ENCODE measurements around the gene TSPAN5. TPM values are rescaled to one million over a fixed set of nuclear protein-coding genes. Genes with fewer than 3 reads are reported as not detected.
A peak's percentile ranks its signal among the peaks of the same experiment; 100 is the strongest.

TSPAN5 gene
- total RNA-seq, 3 donors from 2014 or later (not counting 1 experiment from before 2014, with no cell fraction given) = 6.8 to 13.7 (median 11.4) TPM

GRCh38 chr4:98571161-98571786, 87.1 kb downstream of the TSPAN5 start:
- Mint-ChIP-seq H3K27me3 (ENCODE audit: low read depth in 2 of 2) (no peaks in the 10 kb centered on the region), H3K27ac (peak overlapping the region in 1 of 2 donors; percentile 66), H3K4me3 (no peak overlapping the region), H3K36me3 (no peaks in the 10 kb centered on the region), H3K9me3 (no peaks in the 10 kb centered on the region), H3K4me1 (peaks cover 7 to 39% of the 10 kb centered on the region in 2 donors)
- no peak for DNase-seq
- WGBS (ENCODE audit: insufficient coverage) = 42% methylated on average over 9 of the region's 11 CpGs
- H3K36me3 ChIP-seq (ENCODE audit: control insufficient read depth, insufficient read depth, low read length) = no peaks in the 10 kb centered on the region
- H3K9me3 ChIP-seq (ENCODE audit: control insufficient read depth, insufficient read depth, low read length) = no peaks in the 10 kb centered on the region
- H3K4me1 ChIP-seq (ENCODE audit: control insufficient read depth, insufficient read depth, low read length) = peaks cover 4% of the 10 kb centered on the region
- no peak overlapping the region for H3K27ac ChIP-seq (ENCODE audit: low read length)
- intact Hi-C loops (cut with micrococcal nuclease) = no loop called here
- H3K4me3 ChIP-seq (ENCODE audit: low read length) = no peak overlapping the region
- no peak for TF ChIP-seq CTCF (IDR thresholded peaks at IDR 0.05)
- H3K27me3 ChIP-seq (ENCODE audit: control insufficient read depth, insufficient read depth, low read length) = no peaks in the 10 kb centered on the region
- peak in 1 of 3 donors; percentile 21 for ATAC-seq

DNA sequence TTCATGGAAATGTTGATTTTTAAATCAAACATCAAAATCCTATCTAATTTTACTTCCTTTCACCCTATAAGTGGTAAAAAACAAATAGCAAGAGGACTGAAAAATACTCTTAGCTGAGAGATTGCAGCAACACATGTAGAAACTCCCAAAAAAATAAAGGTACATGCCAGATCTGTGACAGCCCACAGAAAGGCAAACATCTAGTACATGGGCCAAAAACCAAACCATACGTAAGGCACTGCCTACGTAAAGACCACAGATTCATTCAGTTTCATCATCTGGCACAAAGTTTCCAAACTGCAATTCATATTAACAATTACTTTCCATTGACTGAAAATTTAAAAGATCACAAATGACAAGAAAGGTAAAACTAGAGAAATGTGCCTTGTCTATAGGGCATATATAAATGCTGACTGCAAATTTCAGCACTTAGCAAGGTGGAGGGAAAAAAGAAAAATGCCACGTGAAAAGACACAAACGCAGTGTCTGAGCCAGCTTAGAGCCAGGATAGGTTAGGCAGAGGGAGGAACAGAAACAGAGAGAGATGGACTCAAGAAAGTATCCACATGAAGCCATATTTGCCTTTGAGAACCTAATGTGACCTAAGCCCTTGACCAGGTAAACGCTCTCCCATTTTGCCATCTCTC, 88.1 kb downstream of the TSPAN5 start:
- no peak for TF ChIP-seq CTCF (IDR thresholded peaks at IDR 0.05)
- Mint-ChIP-seq H3K27ac (peak overlapping the region in 1 of 2 donors; percentile 66), H3K27me3 (ENCODE audit: low read depth in 2 of 2) (no peaks in the 10 kb centered on the region), H3K4me3 (no peak overlapping the region), H3K4me1 (peaks cover 14 to 45% of the 10 kb centered on the region in 2 donors), H3K9me3 (no peaks in the 10 kb centered on the region), H3K36me3 (no peaks in the 10 kb centered on the region)
- ATAC-seq (no peak), DNase-seq (no peak)
- Histone ChIP-seq H3K27ac (ENCODE audit: low read length) (no peak overlapping the region), H3K27me3 (ENCODE audit: control insufficient read depth, insufficient read depth, low read length) (no peaks in the 10 kb centered on the region), H3K4me1 (ENCODE audit: control insufficient read depth, insufficient read depth, low read length) (peaks cover 4% of the 10 kb centered on the region), H3K4me3 (ENCODE audit: low read length) (no peak overlapping the region), H3K36me3 (ENCODE audit: control insufficient read depth, insufficient read depth, low read length) (no peaks in the 10 kb centered on the region), H3K9me3 (ENCODE audit: control insufficient read depth, insufficient read depth, low read length) (no peaks in the 10 kb centered on the region)
- intact Hi-C loops (cut with micrococcal nuclease) = no loop called here
- WGBS (ENCODE audit: insufficient coverage) = 95% methylated on average over 5 of the region's 5 CpGs

- ATAC-seq (no peak), DNase-seq (no peak)
- no peaks in the 10 kb centered on the region for H3K27me3 ChIP-seq (ENCODE audit: control insufficient read depth, insufficient read depth, low read length)
- intact Hi-C loops (cut with micrococcal nuclease) = no loop called here
- peak overlapping the region in 1 of 2 donors; percentile 27 for H3K27ac Mint-ChIP-seq
- no peak overlapping the region for H3K4me3 ChIP-seq (ENCODE audit: low read length)
- no peaks in the 10 kb centered on the region for H3K9me3 Mint-ChIP-seq
- H3K27ac ChIP-seq (ENCODE audit: low read length) = no peak overlapping the region
- no peaks in the 10 kb centered on the region for H3K36me3 ChIP-seq (ENCODE audit: control insufficient read depth, insufficient read depth, low read length)
- H3K27me3 Mint-ChIP-seq (ENCODE audit: low read depth in 2 of 2) = no peaks in the 10 kb centered on the region
- peaks cover 18 to 43% of the 10 kb centered on the region in 2 donors for H3K4me1 Mint-ChIP-seq
- no peaks in the 10 kb centered on the region for H3K36me3 Mint-ChIP-seq
- 75% methylated on average over 7 of the region's 7 CpGs for WGBS (ENCODE audit: insufficient coverage)
- H3K4me3 Mint-ChIP-seq = no peak overlapping the region
- H3K9me3 ChIP-seq (ENCODE audit: control insufficient read depth, insufficient read depth, low read length) = no peaks in the 10 kb centered on the region
- no peak for TF ChIP-seq CTCF (IDR thresholded peaks at IDR 0.05)
- peaks cover 4% of the 10 kb centered on the region for H3K4me1 ChIP-seq (ENCODE audit: control insufficient read depth, insufficient read depth, low read length)
These were observed 89.3 kb downstream of the TSPAN5 start for GRCh38 chr4:98568941-98569663.

Data from natural killer cell (primary cell).